Large intestine (tissue), 3 donors: ENCODE results near the gene MEG3. TPM values are rescaled to one million over a fixed set of nuclear protein-coding genes. Genes with fewer than 3 reads are reported as not detected.

ENCODE experiments used
- DNase-seq, 2 donors: peaks; one replicate each; pipeline versions ENCODE4 v3.0.0 to v3.0.0-alpha.2; 2013
- H3K27ac ChIP-seq: one replicate; pipeline ENCODE4 v1.5.1; 2013; ENCODE audit warnings: low read length
- H3K27me3 ChIP-seq: 2 replicates; pipeline ENCODE4 v1.6.1; 2013; ENCODE audit warnings: low read length; ENCODE audit not compliant: control insufficient read depth, insufficient read depth
- H3K36me3 ChIP-seq: 2 replicates; pipeline ENCODE4 v1.6.1; 2013; ENCODE audit warnings: low read length; ENCODE audit not compliant: control insufficient read depth, insufficient read depth
- H3K4me1 ChIP-seq: one replicate; pipeline ENCODE4 v1.6.1; 2013; ENCODE audit warnings: low read length; ENCODE audit not compliant: control insufficient read depth, insufficient read depth
- H3K4me3 ChIP-seq: one replicate; pipeline ENCODE4 v1.5.1; 2013; ENCODE audit warnings: low read length
- H3K9me3 ChIP-seq: one replicate; pipeline ENCODE4 v1.6.1; 2013; ENCODE audit warnings: mild to moderate bottlenecking, low read depth, low read length, moderate library complexity; ENCODE audit not compliant: control insufficient read depth
- WGBS: methylation state at CpG from one replicate; pipeline ENCODE4 v1.1.5; 2013; ENCODE audit warnings: low lambda C conversion rate; ENCODE audit not compliant: insufficient coverage; 5-methylcytosine and 5-hydroxymethylcytosine counted together
- polyA plus RNA-seq: library from polyadenylated mRNA; unstranded; fragments of 120-200 nt; gene quantifications from one replicate; pipeline ENCODE4 v1.2.1, GENCODE V29; 2013

MEG3 gene
- polyA plus RNA-seq, 1 donor = 248 TPM

DNA sequence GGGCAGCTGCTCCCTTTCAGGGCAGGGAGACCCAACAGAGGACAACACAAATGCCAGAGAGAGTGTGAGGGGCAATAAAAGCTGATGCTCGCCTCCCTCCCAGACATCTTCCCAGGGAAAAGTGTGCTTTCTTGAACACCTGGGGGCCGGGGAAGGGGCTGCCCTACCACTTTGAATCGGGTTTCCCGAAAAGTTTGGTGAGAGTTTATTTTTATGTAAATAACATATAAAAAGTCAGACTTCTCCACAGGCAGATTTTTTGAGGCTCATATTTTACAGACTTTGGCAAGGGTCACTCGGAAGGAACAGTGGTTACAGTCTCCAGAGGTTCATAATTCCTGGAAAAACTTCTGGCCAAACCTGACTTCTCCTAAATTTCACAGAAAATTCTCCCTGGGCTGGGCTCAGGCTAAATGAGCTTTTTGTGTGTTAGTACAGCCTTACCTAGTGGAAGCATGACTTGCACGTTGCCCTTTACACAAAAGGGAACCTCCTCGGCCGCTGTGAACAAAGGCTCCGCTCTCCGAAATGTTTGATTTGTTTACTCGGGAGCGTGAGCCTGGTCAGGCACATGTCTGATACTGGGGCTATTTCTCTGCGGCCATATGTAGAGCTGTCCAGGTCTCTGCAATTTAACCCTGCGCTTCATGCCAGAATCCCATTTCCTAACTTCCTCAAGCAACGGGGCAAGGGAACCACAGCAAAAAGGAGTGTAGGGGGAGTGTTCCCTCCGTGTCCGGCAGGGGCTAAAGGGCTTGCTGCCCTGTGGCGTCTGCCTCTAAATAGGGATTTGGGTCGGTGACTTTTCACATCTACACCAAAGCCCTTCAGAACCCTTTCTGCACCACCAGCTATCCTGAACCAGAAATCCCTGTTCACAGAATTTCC lies 74.2 kb downstream of the MEG3 start:
- Histone ChIP-seq H3K36me3 (no peaks in the 10 kb centered on the region), H3K27ac (no peak overlapping the region), H3K4me1 (peaks cover 7% of the 10 kb centered on the region), H3K27me3 (peaks cover 76% of the 10 kb centered on the region), H3K9me3 (peaks cover 4% of the 10 kb centered on the region), H3K4me3 (no peak overlapping the region)
- WGBS = 0% methylated on average over 1 of the region's 19 CpGs
- DNase-seq = peak in 1 of 2 donors; percentile 5

DNA sequence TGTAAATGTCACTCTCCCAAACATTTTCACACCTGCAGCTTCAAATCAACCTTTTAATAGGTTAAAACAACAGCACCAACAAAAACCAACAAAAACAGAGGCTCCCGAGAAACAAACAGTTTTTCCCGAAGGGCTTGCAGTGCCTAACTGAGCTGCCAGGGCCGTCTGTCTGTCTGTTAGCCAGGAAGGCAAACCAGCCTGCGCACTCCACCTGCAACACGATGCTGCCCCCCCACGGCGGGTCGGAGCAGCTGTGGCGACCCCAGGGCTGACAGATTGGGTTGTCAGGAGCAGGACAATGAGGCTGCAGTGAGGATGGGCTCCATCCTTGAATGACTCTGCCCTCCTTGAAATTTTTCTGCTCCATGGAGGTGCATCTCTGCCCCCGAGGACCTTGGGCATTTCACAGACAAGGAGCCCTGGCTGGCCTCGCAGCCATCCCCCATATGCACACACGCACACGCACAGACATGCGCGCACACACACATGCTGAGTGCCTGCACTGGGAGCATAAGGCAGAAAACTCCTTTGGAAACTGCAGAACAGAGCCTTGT lies 75.0 kb downstream of the MEG3 start:
- peaks cover 7% of the 10 kb centered on the region for H3K4me1 ChIP-seq

DNA sequence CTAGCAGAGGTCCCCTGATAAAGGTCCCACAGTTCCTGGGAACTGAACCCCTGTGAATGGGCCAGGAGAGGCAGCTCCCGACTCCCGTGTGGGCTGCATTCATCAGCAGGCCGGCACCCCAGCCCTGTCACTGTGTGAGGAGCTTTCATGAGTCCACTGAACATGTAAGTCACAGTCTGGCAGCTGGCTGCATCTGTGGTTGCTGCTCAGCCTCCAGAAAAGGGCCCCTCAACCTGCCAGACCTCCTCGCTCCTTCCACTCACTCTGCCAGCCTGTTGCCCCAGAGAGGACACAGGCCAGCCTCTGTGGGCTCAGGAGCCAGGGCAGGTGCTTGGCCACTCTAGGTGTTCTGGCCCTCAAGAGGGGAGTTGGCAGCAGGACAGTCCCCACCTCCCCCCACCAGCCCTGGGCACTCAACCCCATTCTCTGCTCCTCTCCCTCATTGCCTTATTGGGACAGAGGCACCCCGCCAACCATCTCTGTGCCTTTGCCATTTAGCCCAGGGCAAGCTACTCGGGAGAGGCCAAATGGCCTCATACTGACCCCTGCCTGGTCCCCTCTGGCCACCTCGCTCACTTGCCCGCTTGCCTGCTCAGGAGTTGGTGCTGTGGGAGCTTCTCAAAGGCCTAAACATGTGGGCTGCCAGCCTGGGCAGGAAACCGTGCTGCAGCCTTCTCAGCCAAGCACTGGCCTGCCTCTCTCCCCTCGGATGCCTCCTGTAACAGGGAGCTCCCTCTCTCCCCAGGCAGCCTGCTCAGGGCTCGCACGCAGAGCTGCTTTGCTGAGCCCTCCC lies 75.7 kb downstream of the MEG3 start:
- Histone ChIP-seq H3K27me3 (peaks cover 83% of the 10 kb centered on the region), H3K27ac (no peak overlapping the region), H3K4me1 (peaks cover 7% of the 10 kb centered on the region), H3K9me3 (peaks cover 4% of the 10 kb centered on the region), H3K4me3 (no peak overlapping the region), H3K36me3 (no peaks in the 10 kb centered on the region)
- WGBS = no CpG with 5 or more reads among the region's 12 CpGs
- DNase-seq = no peak

More for the DNA sequence above, 75.0 kb downstream of the MEG3 start:
- H3K36me3 ChIP-seq = no peaks in the 10 kb centered on the region
- no peak overlapping the region for H3K27ac ChIP-seq
- peaks cover 80% of the 10 kb centered on the region for H3K27me3 ChIP-seq
- H3K9me3 ChIP-seq = peaks cover 4% of the 10 kb centered on the region
- DNase-seq = no peak
- no CpG with 5 or more reads among the region's 15 CpGs for WGBS
- no peak overlapping the region for H3K4me3 ChIP-seq

DNA sequence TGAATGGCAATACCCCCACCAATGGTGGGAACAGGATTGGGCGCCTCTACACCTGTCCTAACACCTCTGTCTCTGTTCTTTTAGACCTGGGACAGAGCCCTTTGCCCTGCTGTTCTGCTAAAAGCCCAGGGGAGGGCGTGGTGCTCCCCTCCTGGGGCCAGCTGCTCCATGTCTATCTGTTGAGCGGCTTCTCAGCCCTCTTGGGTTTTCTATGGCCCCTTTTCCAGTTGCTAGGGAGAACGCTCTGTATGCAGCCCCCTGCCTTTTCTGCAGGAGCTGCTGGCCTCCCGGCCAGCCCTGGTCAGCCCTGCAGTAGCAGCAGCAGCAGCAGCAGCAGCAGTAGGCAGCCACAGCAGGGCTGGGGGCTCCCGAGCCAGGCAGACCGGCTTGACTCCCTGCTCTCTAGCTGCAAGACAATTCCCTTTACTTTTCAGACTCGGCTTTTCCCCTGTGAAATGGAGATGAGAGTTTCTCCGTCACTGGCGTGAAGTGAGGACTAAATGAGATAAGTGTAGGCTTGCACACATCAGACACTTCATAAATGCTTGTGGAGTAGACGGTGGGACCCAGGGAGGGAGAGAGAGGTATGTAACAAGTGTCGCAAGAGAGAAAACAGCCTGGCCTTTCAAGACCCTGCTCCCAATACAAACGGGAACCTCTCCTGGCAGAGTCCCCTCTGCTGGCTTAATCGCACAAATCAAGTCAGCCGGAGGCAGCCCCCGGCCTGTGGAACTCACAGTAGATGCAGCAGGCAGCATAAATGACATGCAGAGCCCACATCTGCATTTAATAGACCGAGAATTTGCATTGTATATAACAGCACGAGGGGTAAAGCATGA lies 76.6 kb downstream of the MEG3 start:
- WGBS = no CpG with 5 or more reads among the region's 18 CpGs
- no peaks in the 10 kb centered on the region for H3K36me3 ChIP-seq
- H3K27me3 ChIP-seq = peaks cover 84% of the 10 kb centered on the region
- no peak overlapping the region for H3K27ac ChIP-seq
- peaks cover 7% of the 10 kb centered on the region for H3K4me1 ChIP-seq
- peaks cover 4% of the 10 kb centered on the region for H3K9me3 ChIP-seq
- DNase-seq = no peak
- no peak overlapping the region for H3K4me3 ChIP-seq

- no CpG with 5 or more reads among the region's 10 CpGs for WGBS
Observed at GRCh38 chr14:100903134-100903468, 77.2 kb downstream of the MEG3 start.

GRCh38 chr14:100903672-100904185 lies 77.8 kb downstream of the MEG3 start, which contains the start of gene RTL1:
TSS of gene RTL1 (minus strand) at chr14:100903722. CDS start at chr14:100884788, 18,934 bp downstream.
- H3K27me3 ChIP-seq = peaks cover 80% of the 10 kb centered on the region
- H3K9me3 ChIP-seq = peaks cover 4% of the 10 kb centered on the region
- H3K4me1 ChIP-seq = peaks cover 7% of the 10 kb centered on the region
- no peaks in the 10 kb centered on the region for H3K36me3 ChIP-seq
- WGBS = no CpG with 5 or more reads among the region's 12 CpGs
- DNase-seq = no peak
- no peak within 1 kb of the TSS for H3K4me3 ChIP-seq
- H3K27ac ChIP-seq = no peak within 1 kb of the TSS

More at GRCh38 chr14:100903134-100903468, 77.2 kb downstream of the MEG3 start:
- Histone ChIP-seq H3K36me3 (no peaks in the 10 kb centered on the region), H3K4me1 (peaks cover 7% of the 10 kb centered on the region), H3K9me3 (peaks cover 4% of the 10 kb centered on the region), H3K4me3 (no peak overlapping the region), H3K27ac (no peak overlapping the region), H3K27me3 (peaks cover 84% of the 10 kb centered on the region)
- DNase-seq = no peak

- Histone ChIP-seq H3K4me3 (no peak overlapping the region), H3K36me3 (no peaks in the 10 kb centered on the region), H3K27me3 (peaks cover 73% of the 10 kb centered on the region), H3K27ac (no peak overlapping the region), H3K9me3 (peaks cover 4% of the 10 kb centered on the region), H3K4me1 (peaks cover 5% of the 10 kb centered on the region)
- no CpG with 5 or more reads among the region's 45 CpGs for WGBS
- DNase-seq = no peak
Observed at GRCh38 chr14:100904307-100905087, 78.6 kb downstream of the MEG3 start.

DNA sequence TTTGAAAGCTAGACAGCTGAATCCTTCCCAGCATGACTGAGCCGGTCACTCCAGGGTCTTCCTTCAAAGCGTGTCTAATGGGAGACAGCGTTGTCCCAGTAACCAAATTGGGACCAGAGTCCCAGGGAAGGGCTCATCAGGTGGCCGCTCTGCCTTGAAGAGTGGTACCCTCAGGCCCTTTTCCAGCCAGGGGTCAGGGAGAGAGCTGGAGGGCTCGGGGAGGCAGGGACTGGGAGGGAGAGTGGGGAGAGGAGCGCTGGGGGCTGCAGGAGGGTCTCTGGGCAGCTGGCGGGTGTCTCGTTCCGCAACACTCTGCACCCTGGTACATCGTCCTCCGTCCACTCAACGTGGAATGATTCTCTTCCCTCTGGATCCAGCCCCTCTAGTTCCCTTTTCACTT lies 79.2 kb downstream of the MEG3 start:
- Histone ChIP-seq H3K27ac (no peak overlapping the region), H3K9me3 (peaks cover 4% of the 10 kb centered on the region), H3K4me3 (no peak overlapping the region), H3K27me3 (peaks cover 66% of the 10 kb centered on the region), H3K4me1 (peaks cover 4% of the 10 kb centered on the region), H3K36me3 (no peaks in the 10 kb centered on the region)
- no peak for DNase-seq
- WGBS = no CpG with 5 or more reads among the region's 12 CpGs

GRCh38 chr14:100906420-100906819 lies 80.5 kb downstream of the MEG3 start:
- Histone ChIP-seq H3K27me3 (peaks cover 54% of the 10 kb centered on the region), H3K36me3 (no peaks in the 10 kb centered on the region), H3K9me3 (peaks cover 4% of the 10 kb centered on the region), H3K4me3 (no peak overlapping the region), H3K27ac (no peak overlapping the region), H3K4me1 (no peaks in the 10 kb centered on the region)
- no CpG with 5 or more reads among the region's 6 CpGs for WGBS
- no peak for DNase-seq
